Cerebellar cortex (tissue), 1 donor: ENCODE results near the gene LCMT1.
"Not testable (repeated sequence)": the region's sequence is repeated elsewhere in the genome, so short reads cannot be mapped to it uniquely, and the experiment has no call there.

Source experiments
- DNase-seq: peaks from one replicate; pipeline ENCODE4 v3.0.0-alpha.2; 2015; ENCODE audit warnings: low spot score

Gene LCMT1

GRCh38 chr16:25143928-25144327 is 32.4 kb downstream of the LCMT1 start:
- peak; percentile 73 for DNase-seq

- DNase-seq = peak; percentile 89
Measured at GRCh38 chr16:25148568-25149215, 37.1 kb downstream of the LCMT1 start.

- peak; percentile 31 for DNase-seq
Measured at GRCh38 chr16:25151996-25152395, 40.5 kb downstream of the LCMT1 start.

GRCh38 chr16:25155553-25156460 is 44.3 kb downstream of the LCMT1 start:
- no peak for DNase-seq

- DNase-seq = peak; percentile 44
Measured at GRCh38 chr16:25157271-25157875, 45.8 kb downstream of the LCMT1 start.

GRCh38 chr16:25158401-25158800 is 46.9 kb downstream of the LCMT1 start:
- no peak for DNase-seq

- DNase-seq = no peak
Measured at GRCh38 chr16:25161753-25162367, 50.3 kb downstream of the LCMT1 start.

- no peak for DNase-seq
Measured at GRCh38 chr16:25163683-25164082, 52.1 kb downstream of the LCMT1 start.

- DNase-seq = no peak
Measured at GRCh38 chr16:25165284-25165683, 53.7 kb downstream of the LCMT1 start.

- not testable (repeated sequence) for DNase-seq
Measured at GRCh38 chr16:25167920-25168319, 56.4 kb downstream of the LCMT1 start.

GRCh38 chr16:25171390-25171789 is 59.8 kb downstream of the LCMT1 start:
- no peak for DNase-seq

GRCh38 chr16:25172831-25173230 is 61.3 kb downstream of the LCMT1 start:
- no peak for DNase-seq

- DNase-seq = no peak
Measured at GRCh38 chr16:25174285-25174684, 62.7 kb downstream of the LCMT1 start.

- DNase-seq = peak; percentile 60
Measured at GRCh38 chr16:25176136-25176535, 64.6 kb downstream of the LCMT1 start.

GRCh38 chr16:25177512-25177830 is 65.9 kb downstream of the LCMT1 start:
- DNase-seq = no peak

- DNase-seq = peak; percentile 67
Measured at GRCh38 chr16:25177831-25178688, 66.5 kb downstream of the LCMT1 start.

GRCh38 chr16:25181236-25181635 is 69.7 kb downstream of the LCMT1 start:
- not testable (repeated sequence) for DNase-seq

GRCh38 chr16:25184771-25185170 is 73.2 kb downstream of the LCMT1 start:
- no peak for DNase-seq

GRCh38 chr16:25187491-25187795 is 75.9 kb downstream of the LCMT1 start:
- DNase-seq = peak; percentile 88

- DNase-seq = no peak
Measured at GRCh38 chr16:25189305-25189704, 77.8 kb downstream of the LCMT1 start.

GRCh38 chr16:25192096-25192495 is 80.6 kb downstream of the LCMT1 start:
- peak; percentile 62 for DNase-seq
